Ovary (tissue), 10 donors: ENCODE measurements around the gene TRRAP. TPM values are rescaled to one million over a fixed set of nuclear protein-coding genes. Genes with fewer than 3 reads are reported as not detected.

Experiments
- DNase-seq, 5 donors: peaks; one replicate each; pipeline ENCODE4 v3.0.0-alpha.2; 2019 to 2020
- H3K27ac ChIP-seq, 2 donors: fragments of 200-600 bp; one replicate each; pipeline versions ENCODE4 v1.5.1 to v1.8.0; 2019 to 2022
- H3K27me3 ChIP-seq: fragments of 200-600 bp; one replicate; pipeline ENCODE4 v1.8.0; 2022
- H3K36me3 ChIP-seq: fragments of 200-600 bp; sonication (generic); one replicate; pipeline ENCODE4 v1.5.1; 2019
- H3K4me1 ChIP-seq: one replicate; pipeline ENCODE4 v1.8.1; 2013; ENCODE audit warnings: mild to moderate bottlenecking, moderate library complexity; ENCODE audit not compliant: insufficient read depth
- H3K4me3 ChIP-seq: fragments of 200-600 bp; sonication (generic); one replicate; pipeline ENCODE4 v1.5.1; 2017
- H3K9me3 ChIP-seq, 2 donors: fragments of 200-600 bp in 1 of 2; sonication (generic) in 1 of 2; one replicate each; pipeline versions ENCODE4 v1.5.1 to v1.8.1; 2013 to 2019; ENCODE audit warnings: mild to moderate bottlenecking in 1 of 2, moderate library complexity in 1 of 2
- EP300 ChIP-seq: sonication (generic); formaldehyde crosslinking; IDR thresholded peaks from one replicate; pipeline ENCODE4 v1.6.1; 2017; ENCODE audit warnings: antibody characterized with exemption
- POLR2A ChIP-seq: fragments of 450-650 bp; IDR thresholded peaks from one replicate; pipeline ENCODE4 v1.6.1; 2017; ENCODE audit warnings: antibody characterized with exemption, mild to moderate bottlenecking, moderate library complexity
- WGBS, 3 donors: extraction: QIAGEN DNeasy Blood & Tissue Kit in 1 of 3; methylation state at CpG; one replicate each; pipeline versions ENCODE4 v1.1.5 to v1.1.7; 2013 to 2017; 5-methylcytosine and 5-hydroxymethylcytosine counted together
- intact Hi-C, 4 donors: fragments of 100-400 bp; cut with DNase I; formaldehyde crosslinking; loops; one replicate each; pipeline versions ENCODE4 v1.11.0 to v1.15.1; 2022 to 2023
- long read RNA-seq, 3 donors: library from polyadenylated mRNA in 2 of 3; unstranded in 2 of 3; transcript quantifications; one replicate each; pipeline ENCODE4 v2.0.0 and lab custom pipeline, GENCODE V29; 2021 to 2026
- polyA plus RNA-seq, 2 donors: library from polyadenylated mRNA; stranded (reverse); fragments of 200-250 nt in 1 of 2; fragments of 350-450 nt in 1 of 2; fragmentation: Illumina TruSeq in 1 of 2; extraction: RNeasy Lipid Tissue Mini Kit (QIAGEN cat#74804) in 1 of 2; gene quantifications; one replicate each; pipeline ENCODE4 v1.2.3, GENCODE V29; 2013 to 2014
- total RNA-seq, 7 donors: library from RNA; depleted of rRNA in 2 of 7; stranded (reverse); fragments of >200 nt in 2 of 7; fragmentation: NEBNext Ultra II Directional in 3 of 7; extraction: Animal tissue kit (Norgen Biotek cat#: 25700) in 3 of 7; gene quantifications; one replicate each; pipeline versions ENCODE4 v1.1.0 to v1.2.4, GENCODE V29; 2016 to 2023
- TF ChIP-seq, protein P1 (sequence below), 3 donors: fragments of 450-650 bp in 2 of 3; fragments of 200-600 bp in 1 of 3; IDR thresholded peaks; one replicate each; pipeline versions ENCODE4 v1.5.1 to v1.8.0; 2016 to 2022; ENCODE audit warnings: antibody characterized with exemption in 3 of 3, mild to moderate bottlenecking in 1 of 3
- donor health status: DM: no; HTN: no; CAD: no; lungs with moderate emphysema.
- donor health status: DM: no; HTN: no; CAD: no.
- donor health status: Bipolar disorder and iron deficiency.
- donor health status: DM: yes; HTN: yes; CAD: no.
- donor health status: DM: no; HTN: no; CAD: no.
- donor health status: DM: yes; HTN: yes; CAD: no.

TRRAP gene
- 10 to 100 TPM; 26.0 to 47.9 (median 37.9) TPM for total RNA-seq
- polyA plus RNA-seq = 10 to 100 TPM; 15.9 to 20.3 TPM
- long read RNA-seq, donor 1, partial matches to known transcripts = 8 of 23 reads
- long read RNA-seq, donor 1, other reads (novel, unspliced or antisense) = 15 of 23 reads
- long read RNA-seq, donor 2, partial matches to known transcripts = 6 of 6 reads
- long read RNA-seq, donor 2, other reads (novel, unspliced or antisense) = 0 of 6 reads
- long read RNA-seq, donor 3, partial matches to known transcripts = 12 of 31 reads
- long read RNA-seq, donor 3, other reads (novel, unspliced or antisense) = 19 of 31 reads

DNA sequence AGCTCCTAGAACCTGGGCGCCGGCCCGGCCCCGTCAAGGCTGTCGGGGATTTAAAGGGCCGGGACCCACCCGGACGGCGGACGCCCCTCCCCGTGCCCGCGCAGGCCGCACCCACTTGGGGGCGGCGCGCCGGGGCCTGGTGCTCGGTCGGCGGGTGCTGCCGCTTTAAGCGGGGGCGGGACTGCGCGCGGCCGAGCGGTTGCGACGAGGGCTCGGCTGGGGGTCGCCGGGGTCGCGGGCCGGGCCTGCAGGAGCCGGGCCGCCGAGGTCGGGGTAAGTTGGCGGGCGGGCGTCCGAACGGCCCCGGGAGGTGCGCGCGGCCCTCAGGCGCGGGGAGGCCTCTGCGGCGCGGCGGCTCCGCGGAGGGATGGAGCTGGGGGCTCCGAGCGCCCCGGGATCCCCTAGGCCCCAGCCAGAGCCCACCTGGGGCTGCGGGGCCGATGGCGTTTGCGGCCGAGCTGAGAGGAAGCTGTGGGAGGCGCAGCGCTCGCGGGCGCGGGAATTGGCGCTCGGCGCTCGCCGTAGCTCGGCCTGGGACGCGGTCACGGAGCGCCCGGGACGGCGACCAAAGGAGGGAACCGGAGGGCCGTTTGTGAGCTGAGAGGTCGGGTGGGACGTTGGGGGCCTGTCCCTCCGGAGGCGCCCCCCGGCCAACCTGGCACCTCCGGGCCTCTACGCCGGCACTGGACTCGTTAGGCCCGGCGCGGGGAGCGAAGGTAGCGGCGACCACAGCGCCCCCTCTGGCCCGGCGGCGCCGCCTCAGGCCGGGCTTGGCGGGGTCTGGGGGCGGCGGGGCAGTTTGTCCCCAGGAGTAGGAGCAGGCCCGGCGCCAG lies at the start of gene TRRAP:
Gene TRRAP (plus strand): TSS at position 168 of the 833 bp plus-strand sequence. CDS start 2,619 bp downstream, outside the sequence.
- peak; percentile 60 to 85 (median 75) for DNase-seq
- H3K4me3 ChIP-seq = peak within 1 kb of the TSS; percentile 95
- TF ChIP-seq, protein P1, sequence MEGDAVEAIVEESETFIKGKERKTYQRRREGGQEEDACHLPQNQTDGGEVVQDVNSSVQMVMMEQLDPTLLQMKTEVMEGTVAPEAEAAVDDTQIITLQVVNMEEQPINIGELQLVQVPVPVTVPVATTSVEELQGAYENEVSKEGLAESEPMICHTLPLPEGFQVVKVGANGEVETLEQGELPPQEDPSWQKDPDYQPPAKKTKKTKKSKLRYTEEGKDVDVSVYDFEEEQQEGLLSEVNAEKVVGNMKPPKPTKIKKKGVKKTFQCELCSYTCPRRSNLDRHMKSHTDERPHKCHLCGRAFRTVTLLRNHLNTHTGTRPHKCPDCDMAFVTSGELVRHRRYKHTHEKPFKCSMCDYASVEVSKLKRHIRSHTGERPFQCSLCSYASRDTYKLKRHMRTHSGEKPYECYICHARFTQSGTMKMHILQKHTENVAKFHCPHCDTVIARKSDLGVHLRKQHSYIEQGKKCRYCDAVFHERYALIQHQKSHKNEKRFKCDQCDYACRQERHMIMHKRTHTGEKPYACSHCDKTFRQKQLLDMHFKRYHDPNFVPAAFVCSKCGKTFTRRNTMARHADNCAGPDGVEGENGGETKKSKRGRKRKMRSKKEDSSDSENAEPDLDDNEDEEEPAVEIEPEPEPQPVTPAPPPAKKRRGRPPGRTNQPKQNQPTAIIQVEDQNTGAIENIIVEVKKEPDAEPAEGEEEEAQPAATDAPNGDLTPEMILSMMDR (IDR thresholded peaks at IDR 0.05) = peak; percentile 89 to 94 (median 92)
- TF ChIP-seq EP300 (no peak), POLR2A (peak; percentile 32)
- H3K27ac ChIP-seq = peak within 1 kb of the TSS; percentile 90 to 96
- intact Hi-C loops = no loop called here
- H3K27me3 ChIP-seq = no peaks in the 10 kb centered on the region
- no peaks in the 10 kb centered on the region for H3K36me3 ChIP-seq
- H3K9me3 ChIP-seq = no peaks in the 10 kb centered on the region
- H3K4me1 ChIP-seq = peaks cover 11% of the 10 kb centered on the region
- WGBS, 3 donors = 0% methylated on average over 50 to 113 of the region's 113 CpGs

DNA sequence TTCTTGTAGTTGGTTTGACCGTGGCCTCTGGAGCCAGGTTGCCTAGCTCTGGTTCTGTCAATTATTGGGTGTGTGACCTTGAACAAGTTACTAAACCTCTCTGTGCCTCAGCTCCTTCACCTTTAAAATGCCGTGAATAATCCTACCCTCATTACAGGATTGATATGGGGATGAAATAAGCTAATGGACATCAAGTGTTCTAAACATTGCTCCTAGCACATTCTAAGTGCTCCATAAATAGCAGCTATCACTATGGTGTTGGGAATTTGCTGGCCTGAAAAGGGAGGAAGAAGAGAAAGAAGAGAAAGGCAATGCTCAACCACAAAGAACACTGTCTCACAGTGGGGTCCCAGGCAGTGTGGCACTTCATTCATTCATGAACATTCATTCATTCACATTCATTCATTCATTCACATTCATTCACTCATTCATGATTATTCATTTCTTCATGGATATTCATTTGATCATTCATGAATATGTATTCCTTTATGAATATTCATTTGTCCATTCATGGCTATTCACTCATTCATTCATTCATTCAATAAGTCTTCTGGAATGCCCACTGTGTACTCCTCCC lies 47.3 kb upstream of the TRRAP start:
- no peak for DNase-seq
- intact Hi-C loops = no loop called here
- Histone ChIP-seq H3K27ac (no peak overlapping the region), H3K36me3 (no peaks in the 10 kb centered on the region), H3K9me3 (no peaks in the 10 kb centered on the region), H3K4me1 (no peaks in the 10 kb centered on the region), H3K27me3 (no peaks in the 10 kb centered on the region), H3K4me3 (no peak overlapping the region)
- TF ChIP-seq EP300 (no peak), POLR2A (no peak)
- TF ChIP-seq, protein P1 (IDR thresholded peaks at IDR 0.05) = no peak
- WGBS, 3 donors = 37 to 53% (median 53%) methylated on average over 2 of the region's 2 CpGs

DNA sequence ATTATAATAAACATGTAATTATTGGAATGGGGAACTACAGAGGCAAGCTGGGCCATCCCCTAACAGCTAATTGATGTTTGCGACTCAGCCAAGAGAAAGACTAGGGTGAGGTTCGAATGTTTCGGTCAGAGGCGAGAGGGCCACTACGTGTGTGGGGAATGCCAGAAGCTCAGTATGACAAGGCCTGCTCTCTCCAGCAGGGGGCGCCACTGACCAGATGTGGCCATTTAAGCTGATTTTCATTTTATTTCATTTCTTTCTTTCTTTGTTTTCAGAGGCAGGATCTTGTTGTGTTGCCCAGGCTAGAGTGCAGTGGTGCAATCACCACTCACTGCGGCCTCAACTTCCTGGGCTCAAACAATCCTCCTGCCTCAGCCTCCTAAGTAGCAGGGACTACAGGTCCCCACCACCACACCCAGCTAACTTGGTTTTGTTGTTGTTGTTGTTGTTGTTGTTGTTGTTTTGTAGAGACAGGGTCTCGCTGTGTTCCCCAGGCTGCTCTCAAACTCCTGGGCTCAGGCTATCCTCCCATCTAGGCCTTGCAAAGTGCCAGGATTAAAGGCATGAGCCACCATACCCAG lies 46.6 kb upstream of the TRRAP start:
- TF ChIP-seq POLR2A (no peak), EP300 (no peak)
- TF ChIP-seq, protein P1 (IDR thresholded peaks at IDR 0.05) = no peak
- intact Hi-C loops = no loop called here
- no peak overlapping the region for H3K27ac ChIP-seq
- no peaks in the 10 kb centered on the region for H3K4me1 ChIP-seq
- no peak overlapping the region for H3K4me3 ChIP-seq
- H3K36me3 ChIP-seq = no peaks in the 10 kb centered on the region
- no peaks in the 10 kb centered on the region for H3K9me3 ChIP-seq
- no peaks in the 10 kb centered on the region for H3K27me3 ChIP-seq
- 78 to 82% (median 80%) methylated on average over 8 of the region's 8 CpGs for WGBS, 3 donors
- no peak for DNase-seq

DNA sequence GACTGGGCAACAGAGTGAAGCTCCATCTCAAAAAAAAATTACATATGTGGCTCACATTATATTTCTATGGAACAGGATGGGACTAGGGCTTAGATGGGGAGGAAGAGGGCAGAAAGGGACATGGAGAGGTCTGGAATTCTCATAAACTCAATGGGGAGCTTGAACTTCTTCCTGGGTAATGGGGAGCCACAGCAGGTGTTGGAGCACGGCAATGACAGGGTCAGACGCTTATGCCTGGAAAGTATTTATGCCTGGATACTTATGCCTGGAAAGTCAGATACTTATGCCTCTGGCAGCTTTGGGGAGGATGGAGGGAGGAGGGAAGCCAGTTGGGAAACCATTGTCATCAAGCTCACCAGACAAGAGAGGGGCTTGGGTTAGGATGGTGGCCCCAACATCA lies 45.3 kb upstream of the TRRAP start:
- no peak for TF ChIP-seq POLR2A
- TF ChIP-seq EP300 = no peak
- TF ChIP-seq, protein P1 (IDR thresholded peaks at IDR 0.05) = no peak
- H3K4me1 ChIP-seq = no peaks in the 10 kb centered on the region
- no peaks in the 10 kb centered on the region for H3K36me3 ChIP-seq
- no peaks in the 10 kb centered on the region for H3K9me3 ChIP-seq
- no peak overlapping the region for H3K4me3 ChIP-seq
- 91 to 97% (median 93%) methylated on average over 2 of the region's 2 CpGs for WGBS, 3 donors
- intact Hi-C loops = no loop called here
- no peaks in the 10 kb centered on the region for H3K27me3 ChIP-seq
- DNase-seq = no peak
- no peak overlapping the region for H3K27ac ChIP-seq
